Endothelial cell of umbilical vein (primary cell): ENCODE measurements around the gene MYMX.

Experiments used
- EZH2 ChIP-seq: IDR thresholded peaks from 2 replicates; pipeline ENCODE4 v1.6.1; 2012; ENCODE audit warnings: borderline replicate concordance, low read depth, mild to moderate bottlenecking, moderate library complexity, low read length, inconsistent platforms; ENCODE audit not compliant: severe bottlenecking
- POLR2A ChIP-seq: IDR thresholded peaks from 2 replicates; pipeline ENCODE4 v1.6.1; 2012; ENCODE audit warnings: low read depth, mild to moderate bottlenecking, control low read depth, low read length
- POLR2AphosphoS5 ChIP-seq: IDR thresholded peaks from 2 replicates; pipeline ENCODE4 v1.6.1; 2012; ENCODE audit warnings: low read depth, mild to moderate bottlenecking, control low read depth, low read length, moderate library complexity; ENCODE audit not compliant: insufficient read depth
- TF ChIP-seq, protein P1 (sequence below), 2 donors: IDR thresholded peaks; 1 replicate in 1 of 2; 2 replicates in 1 of 2; pipeline ENCODE4 v1.5.1; 2011; ENCODE audit warnings: low read length in 2 of 2, mild to moderate bottlenecking in 2 of 2, moderate library complexity in 2 of 2, control low read depth in 1 of 2, inconsistent platforms in 1 of 2, low read depth in 1 of 2; ENCODE audit not compliant: insufficient read depth in 1 of 2; ENCODE audit errors: extremely low read depth in 1 of 2

DNA sequence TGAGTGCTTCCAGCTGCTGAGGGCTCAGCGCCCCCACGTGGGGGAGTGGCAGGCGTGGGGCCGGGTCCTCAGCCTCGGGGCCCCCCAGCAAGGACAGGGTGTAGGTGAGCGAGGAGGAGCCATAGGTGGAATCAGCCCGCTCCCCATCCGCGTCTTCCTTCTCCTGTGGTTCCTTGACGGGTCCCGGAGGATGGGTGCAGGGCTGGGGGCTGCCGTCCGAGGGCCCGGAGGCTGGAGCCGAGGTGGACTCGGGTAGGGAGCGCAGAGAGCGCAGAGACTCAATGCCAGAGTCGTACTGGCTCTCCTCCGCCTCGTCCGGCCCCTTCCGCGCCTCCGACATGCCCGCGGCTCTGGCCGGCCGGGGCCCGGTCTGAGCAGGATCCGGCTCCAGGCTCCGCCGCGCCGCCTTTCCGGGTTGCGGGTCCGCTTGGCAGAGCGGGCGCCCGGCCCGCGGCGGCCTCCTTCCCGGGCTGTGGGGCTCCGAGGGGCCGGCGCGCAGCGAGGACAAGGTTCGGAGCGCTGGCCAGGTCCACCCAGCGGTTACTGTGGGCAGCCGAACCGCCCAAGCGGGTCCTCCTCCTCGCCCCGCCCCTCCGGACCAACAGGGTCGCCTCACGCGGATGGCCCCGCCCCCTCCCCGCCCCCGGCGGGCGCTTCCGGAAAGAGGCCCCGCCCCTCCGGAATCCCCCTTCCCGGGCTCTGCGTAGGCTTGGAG is 48.4 kb downstream of the MYMX start, which contains the start of gene NFKBIE:
- TF ChIP-seq, protein P1, sequence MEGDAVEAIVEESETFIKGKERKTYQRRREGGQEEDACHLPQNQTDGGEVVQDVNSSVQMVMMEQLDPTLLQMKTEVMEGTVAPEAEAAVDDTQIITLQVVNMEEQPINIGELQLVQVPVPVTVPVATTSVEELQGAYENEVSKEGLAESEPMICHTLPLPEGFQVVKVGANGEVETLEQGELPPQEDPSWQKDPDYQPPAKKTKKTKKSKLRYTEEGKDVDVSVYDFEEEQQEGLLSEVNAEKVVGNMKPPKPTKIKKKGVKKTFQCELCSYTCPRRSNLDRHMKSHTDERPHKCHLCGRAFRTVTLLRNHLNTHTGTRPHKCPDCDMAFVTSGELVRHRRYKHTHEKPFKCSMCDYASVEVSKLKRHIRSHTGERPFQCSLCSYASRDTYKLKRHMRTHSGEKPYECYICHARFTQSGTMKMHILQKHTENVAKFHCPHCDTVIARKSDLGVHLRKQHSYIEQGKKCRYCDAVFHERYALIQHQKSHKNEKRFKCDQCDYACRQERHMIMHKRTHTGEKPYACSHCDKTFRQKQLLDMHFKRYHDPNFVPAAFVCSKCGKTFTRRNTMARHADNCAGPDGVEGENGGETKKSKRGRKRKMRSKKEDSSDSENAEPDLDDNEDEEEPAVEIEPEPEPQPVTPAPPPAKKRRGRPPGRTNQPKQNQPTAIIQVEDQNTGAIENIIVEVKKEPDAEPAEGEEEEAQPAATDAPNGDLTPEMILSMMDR (IDR thresholded peaks at IDR 0.05; ENCODE audit: extremely low read depth in 1 of 2, insufficient read depth in 1 of 2, low read depth in 1 of 2, low read length in 2 of 2), result peak; percentile 26 to 46
- TF ChIP-seq EZH2 (no peak), POLR2AphosphoS5 (peak; percentile 95), POLR2A (peak; percentile 92)
